NCI-H510A treated with DMSO at 0.1 percent for 48 hours (cell line): Measurements from ENCODE around the gene POLE3.
"Not testable (repeated sequence)": the region's sequence is repeated elsewhere in the genome, so short reads cannot be mapped to it uniquely, and the experiment has no call there.

Experiments
- DNase-seq: peaks from one replicate; lab custom pipeline; 2025; lab: John Stamatoyannopoulos, UW

Gene POLE3

GRCh38 chr9:113376634-113377567 lies 33.6 kb downstream of the POLE3 start, which contains the start of gene HDHD3:
HDHD3 (minus strand) TSS chr9:113376986; CDS start chr9:113374354, 2,632 bp downstream.
- peak; percentile 87 for DNase-seq

- DNase-seq, result no peak
Observed at GRCh38 chr9:113375057-113376023, 35.1 kb downstream of the POLE3 start.

- DNase-seq, result no peak
Observed at GRCh38 chr9:113373676-113374392, 36.6 kb downstream of the POLE3 start.

GRCh38 chr9:113373256-113373655 lies 37.2 kb downstream of the POLE3 start:
- DNase-seq, result no peak

- no peak for DNase-seq
Observed at GRCh38 chr9:113372059-113372458, 38.4 kb downstream of the POLE3 start.

- no peak for DNase-seq
Observed at GRCh38 chr9:113370806-113371325, 39.6 kb downstream of the POLE3 start.

GRCh38 chr9:113369855-113370140 lies 40.7 kb downstream of the POLE3 start:
- no peak for DNase-seq

- DNase-seq, result no peak
Observed at GRCh38 chr9:113368982-113369854, 41.3 kb downstream of the POLE3 start.

- no peak for DNase-seq
Observed at GRCh38 chr9:113368348-113368981, 42.0 kb downstream of the POLE3 start.

GRCh38 chr9:113365652-113366051 lies 44.8 kb downstream of the POLE3 start:
- DNase-seq, result not testable (repeated sequence)

GRCh38 chr9:113364951-113365350 lies 45.5 kb downstream of the POLE3 start:
- DNase-seq, result no peak

GRCh38 chr9:113363336-113363735 lies 47.1 kb downstream of the POLE3 start:
- DNase-seq, result no peak

GRCh38 chr9:113361304-113362018 lies 49.0 kb downstream of the POLE3 start:
- no peak for DNase-seq

GRCh38 chr9:113360242-113360842 lies 50.1 kb downstream of the POLE3 start:
- no peak for DNase-seq

GRCh38 chr9:113359385-113359784 lies 51.1 kb downstream of the POLE3 start:
- DNase-seq, result no peak
